ENCODE data around the gene HAUS7. TPM values are rescaled to one million over a fixed set of nuclear protein-coding genes. Genes with fewer than 3 reads are reported as not detected.
A peak's percentile ranks its signal among the peaks of the same experiment; 100 is the strongest.
"Not testable (repeated sequence)": the region's sequence is repeated elsewhere in the genome, so short reads cannot be mapped to it uniquely, and the experiment has no call there.

The HAUS7 gene
- total RNA-seq, 2 experiments from 2014 or later: 37.6 to 45.9 TPM

DNA sequence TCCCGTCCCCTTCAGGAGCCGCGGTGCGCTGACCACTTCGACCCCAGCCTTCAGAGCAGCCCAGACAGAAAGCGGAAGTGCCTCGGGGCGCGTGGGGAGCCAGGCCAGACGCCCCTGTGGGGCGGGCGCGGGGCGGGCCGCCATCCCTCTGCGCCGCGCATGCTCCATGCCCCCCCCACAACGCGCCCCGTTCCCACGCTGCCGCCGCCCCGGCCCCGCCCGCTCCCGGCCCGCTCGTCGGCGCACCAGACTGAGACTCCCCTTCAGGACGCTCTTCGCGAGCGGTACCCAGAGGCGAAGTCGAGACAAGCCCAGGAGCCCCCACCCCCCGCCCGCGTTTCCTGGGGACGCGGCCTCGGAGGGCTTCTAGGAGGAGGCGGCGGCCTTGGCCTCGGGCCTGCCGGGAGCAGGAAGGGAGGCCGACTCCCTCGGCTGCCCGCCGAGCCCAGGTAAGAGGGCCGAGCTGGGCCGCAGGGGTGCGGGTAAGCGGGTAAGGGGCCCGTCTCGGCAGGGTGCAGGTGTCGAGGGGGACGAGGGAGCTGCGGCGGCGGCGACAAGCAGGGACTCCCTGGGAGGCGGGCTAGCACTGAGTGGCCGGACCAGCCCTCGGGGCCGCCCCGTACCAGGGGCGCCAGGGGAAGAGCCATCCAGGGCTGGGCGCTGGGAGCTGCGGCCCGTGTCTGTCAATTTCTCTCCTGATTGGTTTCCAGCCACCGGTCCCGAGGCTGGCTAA is 59.0 kb downstream of the HAUS7 start, which contains the start of gene ZFP92:
TSS of gene ZFP92 (plus strand) at position 218 of the 733 bp plus-strand sequence. CDS start 6,851 bp downstream, outside the sequence.
- POLR2A ChIA-PET: no interaction called here

DNA sequence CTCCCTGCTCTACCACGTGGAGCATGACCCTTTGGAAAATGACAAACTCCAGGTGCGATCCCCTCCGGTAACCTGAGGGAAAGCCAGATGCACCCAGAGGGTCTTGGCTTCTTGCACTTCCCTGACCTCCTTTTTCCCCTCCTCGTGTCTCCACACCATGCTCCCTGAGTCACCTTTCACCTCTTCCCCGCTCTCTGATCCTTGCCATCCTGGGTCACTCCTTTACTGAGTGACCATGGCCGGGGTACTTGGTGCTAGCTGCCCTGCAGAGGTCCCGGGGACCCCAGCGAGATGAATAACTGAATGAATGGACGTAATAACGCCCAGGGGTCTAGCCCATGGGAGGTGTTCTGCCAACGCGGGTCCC is 59.5 kb downstream of the HAUS7 start:
- CTCF ChIA-PET: no interaction called here
- Mint-ChIP-seq H3K27ac (no peak overlapping the region), H3K27me3 (peaks cover 9% of the 10 kb centered on the region), H3K4me1 (peaks cover 7% of the 10 kb centered on the region), H3K4me3 (peak overlapping the region; percentile 37), H3K9me3 (no peaks in the 10 kb centered on the region), H3K36me3 (ENCODE audit: low read depth) (no peaks in the 10 kb centered on the region)
- POLR2A ChIA-PET: no interaction called here
- no peak for DNase-seq

More for the DNA sequence above, 59.0 kb downstream of the HAUS7 start, which contains the start of gene ZFP92:
- H3K27ac Mint-ChIP-seq: no peak within 1 kb of the TSS
- no peaks in the 10 kb centered on the region for H3K36me3 Mint-ChIP-seq (ENCODE audit: low read depth)
- DNase-seq: peak; percentile 6
- no peaks in the 10 kb centered on the region for H3K9me3 Mint-ChIP-seq
- peaks cover 9% of the 10 kb centered on the region for H3K27me3 Mint-ChIP-seq
- CTCF ChIA-PET: no interaction called here
- peak within 1 kb of the TSS; percentile 37 for H3K4me3 Mint-ChIP-seq
- H3K4me1 Mint-ChIP-seq: peaks cover 7% of the 10 kb centered on the region

DNA sequence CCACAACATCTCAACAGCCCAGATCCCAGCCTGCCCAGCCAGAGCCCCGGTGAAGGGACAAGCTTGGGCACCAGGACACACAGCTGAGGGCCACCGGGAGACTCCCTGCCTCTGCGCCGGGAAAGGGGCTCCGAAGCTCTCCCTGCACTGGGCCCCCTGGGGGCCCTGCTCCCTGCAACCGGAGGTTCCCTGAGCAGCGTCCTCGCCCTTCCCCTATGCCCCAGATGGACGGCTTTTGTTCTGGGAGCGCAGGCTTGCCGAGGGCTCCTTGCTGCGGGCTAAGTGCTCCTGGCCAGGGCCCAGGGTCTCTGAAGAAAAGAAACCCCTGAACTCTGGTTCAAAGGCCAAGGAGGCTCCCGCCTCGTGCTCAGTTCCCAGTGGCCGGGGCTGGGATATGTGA is 60.0 kb downstream of the HAUS7 start:
- Mint-ChIP-seq H3K36me3 (ENCODE audit: low read depth) (no peaks in the 10 kb centered on the region), H3K27me3 (peaks cover 9% of the 10 kb centered on the region), H3K27ac (no peak overlapping the region), H3K4me1 (peaks cover 7% of the 10 kb centered on the region), H3K4me3 (no peak overlapping the region), H3K9me3 (no peaks in the 10 kb centered on the region)
- ChIA-PET CTCF (no interaction called here), POLR2A (no interaction called here)
- DNase-seq: no peak

DNA sequence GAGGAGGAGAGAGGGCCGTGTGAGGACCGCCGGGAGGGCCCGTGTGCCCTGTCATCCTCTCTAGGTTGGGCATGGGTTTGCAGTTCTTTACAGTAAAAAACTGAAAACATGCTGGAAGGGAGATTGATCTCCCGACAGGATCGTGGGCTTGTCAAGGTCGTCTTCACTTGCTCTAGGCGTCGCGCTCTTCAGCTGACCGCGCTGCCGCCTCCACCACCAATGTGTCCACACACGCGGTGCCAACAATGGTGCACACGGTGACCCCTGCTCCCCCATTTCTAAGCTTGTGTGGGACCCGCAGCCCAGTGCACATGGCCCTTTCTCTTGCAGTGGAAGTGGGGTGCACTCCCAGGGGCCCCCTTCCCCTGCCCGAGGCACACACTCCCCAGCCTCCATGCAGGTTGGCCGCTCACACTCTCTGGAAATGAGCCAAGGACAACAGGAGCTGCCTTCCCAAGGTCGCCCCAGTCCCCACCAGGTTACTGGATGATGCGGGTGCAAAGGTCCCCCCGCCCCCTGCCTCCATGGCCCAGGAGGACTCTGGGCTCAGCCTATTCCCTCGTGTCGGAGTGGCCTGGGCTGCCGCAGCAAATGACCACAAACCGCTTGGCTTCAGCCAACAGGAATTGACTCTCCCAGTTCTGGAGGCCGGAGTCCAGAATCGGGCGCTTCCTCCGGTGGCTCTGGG is 60.8 kb downstream of the HAUS7 start:
- H3K27me3 Mint-ChIP-seq: peaks cover 11% of the 10 kb centered on the region
- ChIA-PET CTCF (no interaction called here), POLR2A (no interaction called here)
- H3K9me3 Mint-ChIP-seq: no peaks in the 10 kb centered on the region
- H3K36me3 Mint-ChIP-seq (ENCODE audit: low read depth): no peaks in the 10 kb centered on the region
- no peak overlapping the region for H3K4me3 Mint-ChIP-seq
- DNase-seq: no peak
- H3K4me1 Mint-ChIP-seq: peaks cover 7% of the 10 kb centered on the region
- H3K27ac Mint-ChIP-seq: no peak overlapping the region

DNA sequence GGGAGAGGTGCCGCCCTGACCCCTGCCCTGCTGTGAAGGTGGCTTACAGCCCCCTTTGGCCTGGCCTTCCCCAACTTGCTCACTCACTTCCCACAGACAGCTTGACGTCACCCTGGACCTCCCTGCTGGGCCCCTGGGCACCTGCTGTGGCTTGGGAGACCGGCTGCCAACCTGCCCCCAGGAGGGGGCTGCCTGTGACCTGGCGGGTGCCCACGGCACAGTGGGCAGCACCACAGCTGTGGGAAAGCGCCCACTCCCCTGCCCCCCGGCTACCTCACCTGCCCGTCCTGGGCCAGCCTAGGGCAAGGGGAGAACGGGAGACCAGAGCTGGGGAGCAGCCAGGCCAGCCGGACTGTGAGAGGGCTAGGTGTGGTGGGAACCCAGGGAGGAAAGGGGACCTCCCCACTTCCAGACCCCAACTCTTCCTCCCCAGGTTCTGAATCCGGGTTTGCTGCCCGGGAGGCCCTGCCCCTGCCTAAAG is 61.5 kb downstream of the HAUS7 start:
- ChIA-PET POLR2A (no interaction called here), CTCF (no interaction called here)
- Mint-ChIP-seq H3K9me3 (no peaks in the 10 kb centered on the region), H3K27ac (no peak overlapping the region), H3K27me3 (peaks cover 12% of the 10 kb centered on the region), H3K4me1 (peaks cover 7% of the 10 kb centered on the region), H3K36me3 (ENCODE audit: low read depth) (no peaks in the 10 kb centered on the region), H3K4me3 (no peak overlapping the region)
- no peak for DNase-seq

DNA sequence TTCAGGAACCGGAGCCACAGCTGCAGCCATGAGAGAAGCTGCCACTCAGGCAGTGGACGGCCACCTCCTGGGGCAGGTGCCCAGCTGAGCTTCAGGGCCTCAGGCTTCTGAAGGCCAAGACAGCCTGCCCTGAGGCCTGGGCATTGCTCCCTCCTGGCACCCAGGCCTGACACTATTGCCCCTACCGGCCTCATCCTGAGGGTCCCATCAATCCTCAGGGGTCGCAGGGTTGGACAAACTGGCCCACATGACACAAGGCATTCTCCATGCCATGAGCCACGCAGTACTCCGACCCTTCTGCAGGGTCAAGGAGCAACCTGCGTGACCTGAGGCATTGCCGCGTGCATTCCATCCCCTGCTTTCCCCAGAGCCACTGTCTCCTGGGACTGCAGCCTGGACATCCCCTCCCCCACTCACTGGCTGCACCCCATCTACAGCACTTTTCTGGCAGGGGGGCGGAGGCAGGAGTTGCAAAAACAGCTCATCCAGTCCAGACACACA is 62.1 kb downstream of the HAUS7 start:
- no peak for DNase-seq
- peaks cover 7% of the 10 kb centered on the region for H3K4me1 Mint-ChIP-seq
- no peaks in the 10 kb centered on the region for H3K36me3 Mint-ChIP-seq (ENCODE audit: low read depth)
- ChIA-PET CTCF (no interaction called here), POLR2A (no interaction called here)
- no peaks in the 10 kb centered on the region for H3K9me3 Mint-ChIP-seq
- peaks cover 15% of the 10 kb centered on the region for H3K27me3 Mint-ChIP-seq
- H3K27ac Mint-ChIP-seq: no peak overlapping the region
- no peak overlapping the region for H3K4me3 Mint-ChIP-seq

DNA sequence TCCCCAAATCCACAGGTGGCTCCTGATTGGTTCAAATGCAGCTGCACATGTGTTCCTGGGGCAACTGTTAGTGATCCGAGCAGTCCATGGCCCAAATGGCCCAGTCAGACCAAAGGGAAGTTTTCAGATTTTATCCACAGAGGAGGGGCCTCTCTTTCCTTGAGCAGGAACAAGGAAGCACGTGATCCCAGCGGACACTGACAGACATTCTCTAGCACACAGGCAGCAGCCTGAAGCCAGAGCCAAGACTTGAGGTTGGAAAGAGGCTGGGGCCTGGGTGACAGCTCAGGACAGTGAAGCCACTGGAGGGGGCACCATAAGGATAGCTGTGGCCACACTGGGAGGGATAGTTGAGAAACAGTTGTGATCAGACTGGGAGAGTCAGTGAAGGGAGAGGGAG is 62.6 kb downstream of the HAUS7 start:
- no peak for DNase-seq
- H3K27me3 Mint-ChIP-seq: peaks cover 17% of the 10 kb centered on the region
- H3K36me3 Mint-ChIP-seq (ENCODE audit: low read depth): no peaks in the 10 kb centered on the region
- ChIA-PET POLR2A (no interaction called here), CTCF (no interaction called here)
- peaks cover 7% of the 10 kb centered on the region for H3K4me1 Mint-ChIP-seq
- no peak overlapping the region for H3K4me3 Mint-ChIP-seq
- H3K27ac Mint-ChIP-seq: no peak overlapping the region
- no peaks in the 10 kb centered on the region for H3K9me3 Mint-ChIP-seq

DNA sequence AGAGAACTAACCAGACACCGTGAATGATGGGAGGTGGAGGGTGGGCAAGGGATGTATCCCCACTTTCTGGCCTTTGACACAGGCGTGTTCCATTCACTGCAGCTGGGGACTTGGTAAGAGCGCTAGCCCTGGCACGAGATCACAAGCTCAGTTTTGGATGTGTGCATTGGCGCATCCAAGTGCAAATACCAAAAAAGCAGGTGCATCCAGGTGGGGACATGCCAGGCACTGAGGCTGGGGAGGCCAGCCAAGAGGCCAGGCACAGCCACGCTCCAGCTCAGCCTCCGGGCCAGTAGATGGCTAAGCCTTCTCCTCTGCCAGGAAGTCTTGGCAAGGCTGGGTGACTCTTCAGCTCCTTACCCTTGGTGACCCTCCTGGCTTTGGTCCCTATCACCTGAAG is 63.5 kb downstream of the HAUS7 start:
- ChIA-PET POLR2A (no interaction called here), CTCF (interaction anchor here (1.1 kb wide), 1 partner anchor 22 kb away, joined by 3 read pairs; no protein-coding TSS in a partner anchor)
- H3K27me3 Mint-ChIP-seq: peaks cover 14% of the 10 kb centered on the region
- no peaks in the 10 kb centered on the region for H3K9me3 Mint-ChIP-seq
- DNase-seq: no peak
- peaks cover 1% of the 10 kb centered on the region for H3K4me1 Mint-ChIP-seq
- H3K36me3 Mint-ChIP-seq (ENCODE audit: low read depth): no peaks in the 10 kb centered on the region
- H3K27ac Mint-ChIP-seq: no peak overlapping the region
- no peak overlapping the region for H3K4me3 Mint-ChIP-seq

DNA sequence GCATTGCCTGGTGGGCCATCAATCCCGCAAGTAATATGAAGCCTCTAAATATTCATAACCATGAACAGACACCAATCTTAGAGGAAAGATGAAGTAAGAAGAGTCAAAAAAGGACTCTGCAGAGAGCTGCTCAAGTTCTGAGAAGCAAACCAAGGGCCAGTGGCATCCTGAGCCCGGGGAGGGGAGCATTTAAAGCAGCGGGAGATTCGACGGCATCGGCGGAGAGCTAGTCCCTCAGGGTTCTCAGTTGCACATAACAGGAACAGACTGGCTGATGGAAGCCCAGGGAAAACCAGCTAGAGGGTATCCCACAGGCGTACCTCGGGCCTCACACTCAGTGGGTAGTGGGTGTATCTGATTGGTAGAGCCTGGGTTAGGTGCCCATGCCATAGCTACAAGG is 64.4 kb downstream of the HAUS7 start:
- CTCF ChIA-PET: interaction anchor here (0.5 to 1.1 kb wide), 2 partner anchors 23 to 447 kb away, joined by 3 read pairs; no protein-coding TSS in a partner anchor
- no peak overlapping the region for H3K4me3 Mint-ChIP-seq
- POLR2A ChIA-PET: no interaction called here
- DNase-seq: no peak
- no peaks in the 10 kb centered on the region for H3K36me3 Mint-ChIP-seq (ENCODE audit: low read depth)
- no peak overlapping the region for H3K27ac Mint-ChIP-seq
- H3K9me3 Mint-ChIP-seq: no peaks in the 10 kb centered on the region
- H3K4me1 Mint-ChIP-seq: no peaks in the 10 kb centered on the region
- H3K27me3 Mint-ChIP-seq: peaks cover 13% of the 10 kb centered on the region

DNA sequence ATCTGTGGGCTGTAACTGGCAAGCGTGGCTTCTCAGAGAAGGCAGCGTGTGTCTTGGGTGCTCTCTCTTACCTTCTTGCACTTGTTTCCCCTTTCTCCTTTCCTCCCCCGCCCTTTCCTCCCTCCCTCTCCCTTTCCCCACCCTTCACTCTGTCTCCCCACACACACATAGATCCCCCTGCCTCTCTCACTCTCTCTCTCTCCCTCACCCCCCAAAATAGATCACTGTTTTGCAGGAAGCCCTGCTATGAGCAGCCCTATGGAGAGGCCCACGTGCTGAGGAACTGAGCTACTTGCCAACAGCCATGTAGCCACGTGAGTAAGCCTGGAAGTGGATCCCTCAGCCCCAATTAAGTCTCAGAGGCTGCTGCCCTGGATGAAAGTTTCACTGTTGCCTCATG is 65.0 kb downstream of the HAUS7 start:
- Mint-ChIP-seq H3K27ac (no peak overlapping the region), H3K4me1 (no peaks in the 10 kb centered on the region), H3K4me3 (no peak overlapping the region), H3K36me3 (ENCODE audit: low read depth) (no peaks in the 10 kb centered on the region), H3K9me3 (no peaks in the 10 kb centered on the region), H3K27me3 (peaks cover 11% of the 10 kb centered on the region)
- ChIA-PET CTCF (no interaction called here), POLR2A (no interaction called here)
- no peak for DNase-seq

DNA sequence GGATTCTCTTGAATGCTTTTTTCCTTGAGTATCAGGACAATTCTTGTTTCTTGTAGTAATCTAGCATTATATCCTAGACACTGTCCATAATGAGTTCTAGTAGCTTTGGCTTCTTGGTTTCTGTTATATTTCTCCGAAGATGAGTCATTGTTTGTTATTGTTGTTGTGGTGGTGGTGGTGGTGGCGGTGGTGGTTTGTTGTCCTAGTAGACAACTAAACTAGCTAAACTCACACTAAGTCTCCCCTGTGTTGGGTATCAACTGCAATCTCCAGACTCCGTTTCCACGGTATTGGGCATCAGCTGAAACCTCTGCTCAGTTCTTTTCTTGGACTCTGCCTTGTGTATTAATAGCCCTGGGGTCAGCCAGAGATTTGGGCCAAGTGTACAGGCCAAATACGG is 66.0 kb downstream of the HAUS7 start:
- H3K27me3 Mint-ChIP-seq: peaks cover 11% of the 10 kb centered on the region
- H3K4me1 Mint-ChIP-seq; H3K9me3 Mint-ChIP-seq; DNase-seq; H3K27ac Mint-ChIP-seq; H3K36me3 Mint-ChIP-seq (ENCODE audit: low read depth); CTCF ChIA-PET; H3K4me3 Mint-ChIP-seq: not testable (repeated sequence)
- POLR2A ChIA-PET: interaction anchor here (0.7 kb wide), 1 partner anchor 19 kb away, joined by 4 read pairs; no protein-coding TSS in a partner anchor

DNA sequence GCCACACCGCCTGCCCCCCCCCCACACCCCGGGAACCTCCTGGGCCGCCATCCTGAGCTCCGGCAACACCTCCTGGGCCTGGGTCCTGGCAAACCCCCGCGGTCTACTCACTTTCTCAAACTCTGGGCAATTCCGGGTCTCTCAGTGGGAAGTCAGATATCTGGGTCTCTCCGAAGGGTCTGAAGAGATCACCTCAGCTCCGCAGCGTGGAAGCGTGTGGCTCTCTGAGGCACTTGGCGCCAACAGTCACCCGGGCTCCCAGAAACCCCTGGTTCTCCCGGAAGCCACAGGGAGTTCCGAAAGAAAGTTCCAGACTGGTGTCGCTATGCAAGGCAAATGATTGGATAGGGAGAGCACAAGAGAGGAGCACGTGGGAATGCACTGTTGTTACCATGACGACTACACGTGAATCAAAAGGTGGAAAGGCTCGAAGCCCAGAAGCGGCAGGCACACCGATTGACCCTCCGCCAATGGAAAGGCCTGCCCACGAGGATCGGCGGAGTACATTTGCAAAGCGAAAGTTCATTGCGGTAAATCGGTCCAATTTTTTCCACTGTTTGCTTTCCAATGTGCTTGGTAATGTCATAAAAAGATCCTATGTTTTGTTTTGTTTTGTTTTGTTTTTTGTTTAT is 69.1 kb downstream of the HAUS7 start, which contains the start of gene PNMA6E:
TSS of gene PNMA6E (minus strand) at position 218 of the 632 bp plus-strand sequence. CDS start 2,501 bp downstream, outside the sequence.
- Mint-ChIP-seq H3K27ac (no peak within 1 kb of the TSS), H3K36me3 (ENCODE audit: low read depth) (no peaks in the 10 kb centered on the region), H3K4me3 (no peak within 1 kb of the TSS), H3K27me3 (peaks cover 11% of the 10 kb centered on the region), H3K9me3 (no peaks in the 10 kb centered on the region), H3K4me1 (peaks cover 1% of the 10 kb centered on the region)
- ChIA-PET CTCF (no interaction called here), POLR2A (no interaction called here)
- no peak for DNase-seq
